Measurements from ENCODE around the gene TMEM179.

DNA sequence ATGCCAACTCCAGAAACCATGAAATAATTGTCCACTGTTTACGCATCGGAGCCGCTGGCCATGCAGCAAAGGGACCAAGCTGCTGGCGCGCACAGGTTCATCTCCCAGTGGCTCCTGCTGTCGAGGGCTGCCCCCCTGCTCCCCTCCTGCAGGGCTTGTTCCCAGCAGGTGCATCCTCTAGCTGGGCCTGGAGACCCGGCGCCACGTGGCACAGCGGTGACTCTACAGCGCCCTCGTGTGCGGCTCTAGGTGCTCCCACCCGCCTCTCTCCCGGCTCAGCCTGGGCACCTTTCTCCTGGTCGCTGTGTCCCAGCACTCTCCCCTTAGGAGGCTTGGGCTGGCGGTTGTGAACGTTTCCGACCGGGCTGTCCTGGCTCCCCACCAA is 47.3 kb upstream of the TMEM179 start:
- no peak for TF ChIP-seq GATA2 (IDR thresholded peaks at IDR 0.05; ENCODE audit: low read depth, low read length)
- TF ChIP-seq GATA3 (IDR thresholded peaks at IDR 0.05; ENCODE audit: low read depth, low read length) = no peak

Measured in SH-SY5Y (cell line).